OCI-LY3 (cell line): ENCODE measurements around the gene LAT.

Experiments used
- H2AFZ ChIP-seq: fragments of 200-600, 300-600 bp; shearing (Covaris generic); 2 replicates; pipeline ENCODE4 v1.6.0; 2014; ENCODE audit warnings: antibody characterized with exemption, low read depth, low read length
- H3K27ac ChIP-seq: fragments of 200-600, 300-600 bp; sonication (generic); 2 replicates; pipeline ENCODE4 v1.5.1; 2014; ENCODE audit warnings: mild to moderate bottlenecking, low read length, moderate library complexity, mixed read lengths
- H3K27me3 ChIP-seq: fragments of 200-600, 300-600 bp; sonication (generic); 2 replicates; pipeline ENCODE4 v1.6.1; 2014; ENCODE audit warnings: low read depth, low read length, mixed read lengths
- H3K36me3 ChIP-seq: fragments of 200-600, 300-600 bp; sonication (generic); replicated peaks from 2 replicates; pipeline ENCODE3; 2014; ENCODE audit warnings: low read depth, low read length, mixed read lengths
- H3K4me1 ChIP-seq: fragments of 300-600, 200-600 bp; sonication (generic); 2 replicates; pipeline ENCODE4 v1.6.1; 2014; ENCODE audit warnings: low read length, mixed read lengths
- H3K4me2 ChIP-seq: fragments of 200-600, 300-600 bp; sonication (generic); 2 replicates; pipeline ENCODE4 v1.6.1; 2014; ENCODE audit warnings: low read length, mixed read lengths
- H3K4me3 ChIP-seq: fragments of 300-600, 200-600 bp; sonication (generic); 2 replicates; pipeline ENCODE4 v1.5.1; 2014; ENCODE audit warnings: antibody characterized with exemption, mild to moderate bottlenecking, low read length, moderate library complexity
- H3K79me2 ChIP-seq: fragments of 300-600, 200-600 bp; shearing (Covaris generic); 2 replicates; pipeline ENCODE4 v1.6.1; 2014; ENCODE audit warnings: mild to moderate bottlenecking, low read length, mixed read lengths
- H3K9ac ChIP-seq: fragments of 300-600, 200-600 bp; shearing (Covaris generic); 2 replicates; pipeline ENCODE4 v1.6.0; 2014; ENCODE audit warnings: mild to moderate bottlenecking, low read length, moderate library complexity
- H3K9me3 ChIP-seq: fragments of 200-600, 300-600 bp; shearing (Covaris generic); 2 replicates; pipeline ENCODE4 v1.6.1; 2014; ENCODE audit warnings: low read length, mixed read lengths; ENCODE audit not compliant: insufficient read depth
- H4K20me1 ChIP-seq: fragments of 200-600, 300-600 bp; sonication (generic); 2 replicates; pipeline ENCODE4 v1.6.1; 2016; ENCODE audit warnings: low read length, mixed read lengths; ENCODE audit not compliant: insufficient read depth
- CTCF ChIP-seq: fragments of 200-600, 300-600 bp; sonication (generic); IDR thresholded peaks from 2 replicates; pipeline ENCODE4 v1.5.1; 2014; ENCODE audit warnings: antibody characterized with exemption, low read length, low read depth
- EZH2phosphoT487 ChIP-seq: fragments of 200-600 bp; shearing (Covaris generic); IDR thresholded peaks from 2 replicates; pipeline ENCODE4 v1.6.1; 2018; ENCODE audit warnings: antibody characterized with exemption, mixed run types, low read depth

LAT gene

GRCh38 chr16:29014561-29015069 is 29.8 kb downstream of the LAT start:
- H3K4me1 ChIP-seq = peaks cover 6% of the 10 kb centered on the region; the same call in 1 of the 2 replicates
- H3K9ac ChIP-seq = no peak overlapping the region
- H2AFZ ChIP-seq = no peak overlapping the region
- no peak for TF ChIP-seq EZH2phosphoT487
- no peak for TF ChIP-seq CTCF
- H3K27me3 ChIP-seq = no peaks in the 10 kb centered on the region
- H3K79me2 ChIP-seq = no peaks in the 10 kb centered on the region
- H3K36me3 ChIP-seq = no peaks in the 10 kb centered on the region
- no peak overlapping the region for H3K4me3 ChIP-seq
- no peak overlapping the region for H3K27ac ChIP-seq
- H3K4me2 ChIP-seq = no peak overlapping the region
- H4K20me1 ChIP-seq = no peaks in the 10 kb centered on the region
- no peaks in the 10 kb centered on the region for H3K9me3 ChIP-seq

- no peak overlapping the region for H3K27ac ChIP-seq
- no peak overlapping the region for H3K4me2 ChIP-seq
- no peaks in the 10 kb centered on the region for H3K36me3 ChIP-seq
- H3K9ac ChIP-seq = no peak overlapping the region
- H3K4me1 ChIP-seq = no peaks in the 10 kb centered on the region
- no peaks in the 10 kb centered on the region for H3K27me3 ChIP-seq
- H3K4me3 ChIP-seq = no peak overlapping the region
- H3K9me3 ChIP-seq = no peaks in the 10 kb centered on the region
- H4K20me1 ChIP-seq = no peaks in the 10 kb centered on the region
- no peak overlapping the region for H2AFZ ChIP-seq
- TF ChIP-seq EZH2phosphoT487 (no peak), CTCF (no peak)
- no peaks in the 10 kb centered on the region for H3K79me2 ChIP-seq
Measured at GRCh38 chr16:29022196-29022595, 37.3 kb downstream of the LAT start.

- no peaks in the 10 kb centered on the region for H3K27me3 ChIP-seq
Measured at GRCh38 chr16:29023279-29024277, 38.7 kb downstream of the LAT start.

More at GRCh38 chr16:29023279-29024277, 38.7 kb downstream of the LAT start:
- H3K27ac ChIP-seq = no peak overlapping the region
- H3K4me1 ChIP-seq = no peaks in the 10 kb centered on the region
- H3K9ac ChIP-seq = no peak overlapping the region
- H4K20me1 ChIP-seq = no peaks in the 10 kb centered on the region
- H3K79me2 ChIP-seq = no peaks in the 10 kb centered on the region
- no peak overlapping the region for H2AFZ ChIP-seq
- no peak overlapping the region for H3K4me2 ChIP-seq
- no peak for TF ChIP-seq CTCF
- TF ChIP-seq EZH2phosphoT487 = no peak
- no peaks in the 10 kb centered on the region for H3K36me3 ChIP-seq
- H3K9me3 ChIP-seq = no peaks in the 10 kb centered on the region
- H3K4me3 ChIP-seq = no peak overlapping the region
